Small intestine (tissue), 7 donors: ENCODE measurements around the gene MYO3B. TPM values are rescaled to one million over a fixed set of nuclear protein-coding genes. Genes with fewer than 3 reads are reported as not detected.

Experiments used
- DNase-seq, 2 donors: peaks; one replicate each; pipeline versions ENCODE4 v3.0.0 to v3.0.0-alpha.2; 2013
- FAIRE-seq: peaks from 2 replicates; lab custom pipeline; 2012; peaks lifted over from hg19 to GRCh38; lab: Jason Lieb, UNC
- H3K27ac ChIP-seq, 3 donors: one replicate each; pipeline ENCODE4 v1.5.1; 2013; ENCODE audit warnings: low read length in 2 of 3, mild to moderate bottlenecking in 2 of 3, control low read depth in 1 of 3, inconsistent platforms in 1 of 3, low read depth in 1 of 3, moderate library complexity in 1 of 3
- H3K27me3 ChIP-seq, 3 donors: one replicate each; pipeline ENCODE4 v1.6.1; 2013; ENCODE audit warnings: low read length in 3 of 3, inconsistent platforms in 1 of 3; ENCODE audit not compliant: control insufficient read depth in 3 of 3, insufficient read depth in 3 of 3
- H3K36me3 ChIP-seq, 3 donors: one replicate each; pipeline ENCODE4 v1.6.1; 2013; ENCODE audit warnings: low read length in 3 of 3, inconsistent platforms in 1 of 3, low read depth in 1 of 3, mild to moderate bottlenecking in 1 of 3, moderate library complexity in 1 of 3; ENCODE audit not compliant: control insufficient read depth in 3 of 3, insufficient read depth in 2 of 3
- H3K4me1 ChIP-seq, 3 donors: one replicate each; pipeline ENCODE4 v1.6.1; 2013; ENCODE audit warnings: low read length in 2 of 3, inconsistent platforms in 1 of 3, low read depth in 1 of 3, mild to moderate bottlenecking in 1 of 3, moderate library complexity in 1 of 3; ENCODE audit not compliant: control insufficient read depth in 3 of 3, insufficient read depth in 2 of 3
- H3K4me3 ChIP-seq, 3 donors: one replicate each; pipeline ENCODE4 v1.5.1; 2013; ENCODE audit warnings: low read length in 3 of 3, control low read depth in 1 of 3, inconsistent platforms in 1 of 3, low read depth in 1 of 3, mild to moderate bottlenecking in 1 of 3, moderate library complexity in 1 of 3
- H3K9me3 ChIP-seq, 2 donors: one replicate each; pipeline ENCODE4 v1.6.1; 2013; ENCODE audit warnings: low read depth in 1 of 2, low read length in 1 of 2; ENCODE audit not compliant: control insufficient read depth in 2 of 2, insufficient read depth in 1 of 2
- WGBS, 3 donors: extraction: QIAGEN DNeasy Blood & Tissue Kit; methylation state at CpG; one replicate each; pipeline ENCODE4 v1.1.7; 2013; 5-methylcytosine and 5-hydroxymethylcytosine counted together
- polyA plus RNA-seq, 4 donors: library from polyadenylated mRNA; stranded (reverse) in 3 of 4; unstranded in 1 of 4; fragments of 200-250 nt in 3 of 4; fragments of 120-200 nt in 1 of 4; gene quantifications; one replicate each; pipeline versions ENCODE4 v1.2.1 to v1.2.3, GENCODE V29; 2013
- donor health status: healthy with polysubstance abuse.
- donor health status: control.
- donor health status: control.
- donor health status: Bipolar disorder and iron deficiency.
- donor health status: healthy.

Gene MYO3B
- polyA plus RNA-seq, 4 donors = 0.03 to 0.81 TPM; not detected in 2

DNA sequence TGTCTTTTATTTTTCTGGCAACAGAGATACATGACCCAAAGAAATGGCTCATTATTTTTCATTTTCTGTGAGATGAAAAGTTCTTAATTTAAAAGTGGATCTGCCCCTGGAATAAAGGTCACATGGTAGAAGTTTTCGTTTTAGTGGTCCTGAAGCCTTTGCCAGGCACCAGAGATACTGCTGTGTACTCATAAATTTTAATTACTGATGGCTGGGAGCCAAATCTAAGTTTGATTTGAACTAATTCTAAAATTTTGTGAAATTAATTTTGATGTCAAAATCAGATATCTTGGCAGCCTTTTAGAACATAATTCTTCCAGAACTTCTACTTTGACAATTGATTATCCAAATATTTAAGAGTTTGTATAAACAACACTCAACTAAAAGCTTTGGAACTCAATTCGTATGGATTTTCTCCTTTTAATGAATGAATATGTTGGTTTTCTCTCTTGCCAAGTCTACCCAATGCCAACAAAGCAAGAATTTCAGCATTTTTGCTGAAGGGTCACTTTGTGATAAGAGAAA is 408.7 kb downstream of the MYO3B start:
- DNase-seq (no peak), FAIRE-seq (no peak)
- Histone ChIP-seq H3K9me3 (no peaks in the 10 kb centered on the region), H3K27me3 (no peaks in the 10 kb centered on the region), H3K36me3 (no peaks in the 10 kb centered on the region), H3K27ac (no peak overlapping the region), H3K4me1 (no peaks in the 10 kb centered on the region), H3K4me3 (no peak overlapping the region)
- whole genome bisulfite sequencing, 3 donors = 31 to 39% (median 31%) methylated on average over 2 of the region's 2 CpGs

GRCh38 chr2:170587117-170587516 is 409.2 kb downstream of the MYO3B start:
- Histone ChIP-seq H3K4me1 (no peaks in the 10 kb centered on the region), H3K4me3 (no peak overlapping the region), H3K27me3 (no peaks in the 10 kb centered on the region), H3K9me3 (no peaks in the 10 kb centered on the region), H3K27ac (no peak overlapping the region), H3K36me3 (no peaks in the 10 kb centered on the region)
- FAIRE-seq = no peak
- WGBS, 3 donors = 66 to 71% (median 66%) methylated on average over 2 of the region's 2 CpGs
- no peak for DNase-seq

GRCh38 chr2:170587922-170588321 is 410.0 kb downstream of the MYO3B start:
- Histone ChIP-seq H3K4me3 (no peak overlapping the region), H3K36me3 (no peaks in the 10 kb centered on the region), H3K27ac (no peak overlapping the region), H3K9me3 (no peaks in the 10 kb centered on the region), H3K4me1 (no peaks in the 10 kb centered on the region), H3K27me3 (no peaks in the 10 kb centered on the region)
- WGBS, 3 donors = 70 to 82% (median 80%) methylated on average over 2 of the region's 2 CpGs
- FAIRE-seq (no peak), DNase-seq (no peak)

DNA sequence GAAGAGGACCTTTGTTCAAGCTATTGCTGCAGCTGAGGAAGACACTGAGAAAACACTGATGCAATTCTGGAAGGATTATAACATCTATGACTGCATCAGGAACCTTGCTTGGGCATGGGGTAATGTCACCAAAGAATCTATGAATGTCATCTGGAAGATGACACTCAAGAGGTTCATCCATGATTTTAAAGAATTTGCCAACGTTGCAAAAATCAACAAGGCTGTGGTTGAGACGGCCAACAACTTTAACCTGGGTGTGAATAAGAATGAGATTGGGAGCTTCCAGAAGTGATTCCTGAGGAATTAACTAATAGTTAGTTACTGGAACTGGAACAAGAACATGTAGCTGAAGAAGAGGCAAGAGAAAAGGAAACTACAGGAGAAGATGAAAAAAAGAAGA is 410.8 kb downstream of the MYO3B start:
- H3K9me3 ChIP-seq = no peaks in the 10 kb centered on the region
- H3K27ac ChIP-seq = no peak overlapping the region
- H3K36me3 ChIP-seq = no peaks in the 10 kb centered on the region
- no peaks in the 10 kb centered on the region for H3K4me1 ChIP-seq
- H3K27me3 ChIP-seq = no peaks in the 10 kb centered on the region
- FAIRE-seq = no peak
- no peak for DNase-seq
- H3K4me3 ChIP-seq = no peak overlapping the region
- WGBS, 3 donors = 77 to 90% (median 77%) methylated on average over 2 of the region's 2 CpGs

DNA sequence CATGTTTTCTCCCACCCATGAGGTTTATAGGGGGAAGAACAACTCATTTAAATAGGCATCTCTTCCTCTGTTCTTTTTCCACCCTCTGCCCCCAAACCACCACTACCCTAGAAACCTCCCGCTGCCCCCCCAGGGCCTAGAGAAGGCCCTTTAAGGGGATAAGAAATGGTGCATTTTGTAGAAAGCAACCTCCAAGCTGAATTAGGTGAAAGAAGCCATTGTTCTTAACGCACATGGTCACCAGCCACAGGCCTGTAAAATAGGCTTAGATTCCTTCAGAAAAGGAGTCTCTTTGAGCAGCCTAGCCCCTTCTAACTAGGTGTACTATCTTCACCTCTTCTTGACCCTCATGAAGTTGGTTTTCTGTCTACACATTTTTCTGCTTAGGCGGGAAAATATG is 418.6 kb downstream of the MYO3B start:
- DNase-seq (no peak), FAIRE-seq (no peak)
- H3K4me1 ChIP-seq = no peaks in the 10 kb centered on the region

GRCh38 chr2:170598067-170598395 is 420.1 kb downstream of the MYO3B start:
- Histone ChIP-seq H3K27ac (no peak overlapping the region), H3K4me3 (no peak overlapping the region), H3K36me3 (no peaks in the 10 kb centered on the region), H3K4me1 (no peaks in the 10 kb centered on the region), H3K9me3 (no peaks in the 10 kb centered on the region), H3K27me3 (peaks cover 0 to 4% (median 0%) of the 10 kb centered on the region in 3 donors)
- DNase-seq (no peak), FAIRE-seq (no peak)
- 58 to 77% (median 72%) methylated on average over 4 of the region's 4 CpGs for WGBS, 3 donors

More for the DNA sequence above, 418.6 kb downstream of the MYO3B start:
- WGBS, 3 donors = 91 to 93% (median 92%) methylated on average over 3 of the region's 3 CpGs
- Histone ChIP-seq H3K4me3 (no peak overlapping the region), H3K9me3 (no peaks in the 10 kb centered on the region), H3K27me3 (peaks cover 0 to 4% (median 0%) of the 10 kb centered on the region in 3 donors), H3K36me3 (no peaks in the 10 kb centered on the region), H3K27ac (no peak overlapping the region)

- peaks cover 0 to 2% (median 0%) of the 10 kb centered on the region in 3 donors for H3K27me3 ChIP-seq
- WGBS, 3 donors = 83 to 89% (median 89%) methylated on average over 2 of the region's 2 CpGs
- no peak for DNase-seq
- no peaks in the 10 kb centered on the region for H3K4me1 ChIP-seq
- no peak overlapping the region for H3K4me3 ChIP-seq
- H3K27ac ChIP-seq = no peak overlapping the region
- no peak for FAIRE-seq
- H3K36me3 ChIP-seq = no peaks in the 10 kb centered on the region
- H3K9me3 ChIP-seq = no peaks in the 10 kb centered on the region
These were observed 423.5 kb downstream of the MYO3B start for GRCh38 chr2:170601489-170601888.

- Histone ChIP-seq H3K36me3 (no peaks in the 10 kb centered on the region), H3K27ac (no peak overlapping the region), H3K9me3 (no peaks in the 10 kb centered on the region), H3K27me3 (no peaks in the 10 kb centered on the region), H3K4me3 (no peak overlapping the region), H3K4me1 (no peaks in the 10 kb centered on the region)
- 91 to 96% (median 92%) methylated on average over 3 of the region's 3 CpGs for WGBS, 3 donors
- no peak for FAIRE-seq
- DNase-seq = no peak
These were observed 427.9 kb downstream of the MYO3B start for GRCh38 chr2:170605862-170606261.

DNA sequence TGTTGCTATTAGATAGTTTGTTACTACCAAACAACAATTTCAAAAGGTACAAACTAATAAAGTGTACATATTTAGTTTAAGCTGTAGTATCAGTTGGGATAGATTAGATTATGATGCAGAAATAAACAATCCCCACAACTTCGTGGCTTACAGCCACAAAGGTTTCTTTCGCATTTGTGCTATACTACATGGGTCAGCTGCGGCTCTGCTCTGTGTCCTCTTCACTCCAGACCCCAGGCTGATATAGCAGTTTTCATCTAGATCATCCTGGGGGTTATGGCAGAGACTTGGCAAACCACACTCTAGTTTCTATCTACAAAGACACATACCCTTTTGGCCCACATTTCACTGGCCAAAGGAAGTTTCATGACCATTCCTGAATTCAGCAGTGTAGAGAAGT is 429.2 kb downstream of the MYO3B start:
- Histone ChIP-seq H3K36me3 (no peaks in the 10 kb centered on the region), H3K27ac (no peak overlapping the region), H3K9me3 (no peaks in the 10 kb centered on the region), H3K4me1 (no peaks in the 10 kb centered on the region), H3K27me3 (no peaks in the 10 kb centered on the region), H3K4me3 (no peak overlapping the region)
- no peak for DNase-seq
- no peak for FAIRE-seq
- 65 to 76% (median 68%) methylated on average over 3 of the region's 3 CpGs for WGBS, 3 donors
